Measurements from ENCODE around the gene QPCT.

QPCT gene

DNA sequence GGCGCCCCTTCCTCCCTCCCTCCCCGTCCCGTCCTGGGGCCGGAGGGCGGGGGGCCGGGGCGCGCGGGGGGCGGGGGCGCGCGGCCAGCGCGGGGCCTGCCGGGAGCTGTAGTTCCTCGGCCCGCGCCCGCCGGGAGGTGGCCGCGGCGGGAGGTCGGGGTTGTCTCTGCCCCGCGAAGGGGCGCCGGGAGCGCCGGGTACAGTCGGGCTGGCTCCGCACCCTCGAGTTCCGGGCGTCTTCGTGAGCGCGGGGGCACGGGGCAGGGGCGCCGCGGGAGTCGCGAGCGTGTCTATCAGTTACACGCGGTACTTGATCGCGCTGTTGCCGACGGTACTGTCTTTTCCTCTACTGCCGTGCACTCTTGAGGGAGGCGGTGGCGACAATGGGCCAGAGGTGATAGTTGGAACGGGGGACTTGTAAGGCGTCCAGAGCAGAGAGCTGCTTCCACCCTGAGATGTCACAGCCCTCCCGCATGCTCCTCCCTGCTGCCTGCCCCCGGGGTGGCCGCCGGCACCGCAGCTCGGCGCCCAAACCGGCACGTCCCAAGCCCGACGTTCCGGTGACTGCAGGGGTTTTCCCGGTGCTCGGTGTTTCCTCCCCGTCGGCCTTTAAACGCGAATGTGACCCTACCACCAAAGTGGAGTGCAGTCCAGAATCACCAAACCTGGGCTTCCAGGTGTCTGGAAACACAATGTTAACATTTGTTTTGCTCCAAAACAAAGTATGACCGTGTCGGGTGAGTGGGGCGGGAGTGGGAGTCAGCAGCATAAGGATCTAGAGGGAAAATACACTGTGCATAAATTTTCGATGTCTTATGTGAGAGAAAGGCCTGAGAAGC is 19.4 kb upstream of the QPCT start, which contains the start of gene PRKD3:
Gene PRKD3, minus strand, starts transcription at position 48 of the 839 bp plus-strand sequence. CDS start 8,309 bp downstream, outside the sequence.
- peak; percentile 29 for DNase-seq (ENCODE audit: low read depth)

DNA sequence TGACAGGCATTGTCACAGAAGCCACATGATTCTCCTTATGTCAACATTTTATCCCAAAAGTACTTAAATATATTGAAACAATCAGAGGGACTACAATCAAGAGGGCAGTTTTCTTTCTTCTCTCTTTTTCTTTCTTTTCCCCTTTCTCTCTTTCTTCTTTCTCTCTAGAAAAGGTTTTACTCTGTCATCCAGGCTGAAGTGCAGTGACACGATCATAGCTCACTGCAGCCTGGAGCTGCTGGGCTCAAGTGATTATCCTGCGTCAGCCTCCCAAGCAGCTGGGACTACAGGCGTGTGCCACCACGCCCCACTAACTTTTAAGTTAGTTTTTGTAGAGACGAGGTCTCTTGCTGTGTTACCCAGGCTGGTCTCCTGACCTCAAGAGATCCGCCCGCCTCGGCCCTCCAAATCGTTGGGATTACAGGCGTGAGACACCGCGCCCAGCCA is 18.8 kb upstream of the QPCT start:
- no peak for DNase-seq (ENCODE audit: low read depth)

DNA sequence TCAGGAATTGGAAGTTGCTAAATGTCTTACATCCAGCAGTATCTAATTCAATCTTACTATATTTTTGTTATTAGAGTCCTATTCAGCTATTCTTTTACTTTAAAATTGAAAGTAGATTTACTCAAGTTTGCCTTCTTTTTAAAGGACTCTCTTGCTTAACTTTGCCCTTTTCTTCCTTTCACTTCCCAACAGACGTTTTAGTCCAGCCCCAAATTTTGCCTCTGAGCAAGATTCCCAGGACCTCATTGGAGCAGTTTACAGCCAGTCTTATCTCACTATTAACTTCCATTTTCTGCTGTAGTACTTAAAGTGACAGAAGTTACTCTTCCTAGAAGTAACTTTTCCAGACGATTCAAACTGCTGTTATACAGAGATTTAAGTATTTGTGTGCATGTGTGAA is 18.1 kb upstream of the QPCT start:
- no peak for DNase-seq (ENCODE audit: low read depth)

DNA sequence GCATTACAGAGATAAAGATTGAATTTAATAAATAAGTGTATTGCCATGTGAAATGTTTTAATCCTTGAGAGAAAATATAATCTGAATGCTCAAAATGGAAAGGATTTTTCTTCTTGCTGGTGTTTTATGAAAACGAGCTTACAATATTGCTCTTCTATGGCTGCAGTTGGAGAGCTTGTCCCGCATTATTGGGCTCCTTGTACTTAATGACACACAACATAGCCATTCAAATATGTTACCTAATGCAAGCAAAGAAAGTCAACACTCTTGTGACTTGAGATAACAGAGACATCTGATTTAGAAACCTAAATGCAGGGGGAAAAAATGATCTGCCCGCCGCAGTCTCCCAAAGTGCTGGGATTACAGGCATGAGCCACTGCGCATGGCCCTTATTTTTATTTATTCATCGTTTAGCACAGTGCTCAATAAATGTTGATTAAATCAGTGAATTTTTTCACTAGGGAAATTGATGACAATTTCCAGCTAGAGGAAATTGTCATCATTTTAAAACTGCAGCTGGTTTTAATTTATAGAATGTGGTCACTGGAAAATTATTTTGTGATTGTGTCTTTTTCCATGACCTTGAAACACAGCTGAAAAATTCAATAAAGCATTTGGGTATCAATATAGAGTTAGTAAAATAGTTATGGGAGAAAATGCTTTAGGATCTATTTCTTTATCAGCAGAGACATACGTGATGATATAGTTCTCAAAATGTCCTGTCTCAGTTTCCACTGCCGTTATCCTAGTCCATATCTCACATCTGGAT is 17.4 kb upstream of the QPCT start:
- DNase-seq (ENCODE audit: low read depth): no peak

DNA sequence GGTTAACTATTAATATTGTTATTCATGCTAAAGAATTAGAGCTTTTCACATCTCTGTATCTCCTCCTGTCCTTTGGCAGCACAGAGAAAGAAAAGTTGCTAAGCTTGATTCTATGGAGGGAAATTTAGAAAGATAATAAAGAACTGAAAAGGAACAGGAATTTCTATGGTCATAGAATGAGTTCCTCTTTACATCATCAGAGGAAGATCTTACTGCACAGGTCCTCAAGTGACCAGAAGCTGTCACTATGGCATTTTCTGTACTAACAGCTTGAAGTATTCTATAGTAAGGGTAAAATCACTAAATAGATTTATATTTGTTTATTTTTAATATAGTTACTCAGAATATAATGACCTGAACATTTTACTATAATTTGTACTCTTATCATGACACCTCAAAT is 13.7 kb upstream of the QPCT start:
- DNase-seq (ENCODE audit: low read depth): no peak

DNA sequence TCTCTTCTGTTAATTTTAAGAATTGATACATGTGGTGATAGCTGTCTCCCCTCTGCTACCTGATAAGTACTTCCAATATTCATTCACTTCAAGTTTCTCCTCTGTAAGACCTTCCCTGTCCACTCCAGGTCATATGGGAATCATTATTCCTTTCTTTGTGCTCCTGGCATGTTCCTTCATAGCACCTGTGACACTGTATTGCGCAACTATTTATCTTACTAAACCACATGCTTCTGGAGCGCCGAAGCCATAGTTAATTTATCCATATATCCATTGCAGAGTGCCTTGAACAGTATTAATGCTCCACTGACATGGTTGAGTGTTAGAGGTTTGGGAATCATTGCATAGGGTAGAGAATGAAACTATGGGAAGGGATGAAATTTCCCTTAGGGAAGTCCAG is 11.9 kb upstream of the QPCT start:
- no peak for DNase-seq (ENCODE audit: low read depth)

DNA sequence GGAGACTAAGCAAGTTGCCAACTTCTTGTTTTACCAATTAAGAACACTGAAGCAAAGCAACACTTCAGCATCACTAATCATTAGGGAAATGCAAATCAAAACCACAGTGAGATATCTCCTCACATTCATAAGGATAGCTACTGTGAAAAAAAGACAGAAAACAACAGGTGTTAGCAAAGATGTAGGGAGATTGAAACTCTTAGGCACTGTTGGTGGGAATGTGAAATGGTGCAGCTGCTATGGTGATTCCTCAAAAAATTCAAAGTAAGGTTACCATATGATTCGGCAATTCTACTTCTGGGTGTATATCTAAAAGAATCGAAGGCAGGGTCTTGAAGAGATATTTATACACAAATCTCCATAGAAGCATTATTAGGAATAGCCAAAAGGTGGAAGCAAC is 11.2 kb upstream of the QPCT start:
- DNase-seq (ENCODE audit: low read depth): no peak

DNA sequence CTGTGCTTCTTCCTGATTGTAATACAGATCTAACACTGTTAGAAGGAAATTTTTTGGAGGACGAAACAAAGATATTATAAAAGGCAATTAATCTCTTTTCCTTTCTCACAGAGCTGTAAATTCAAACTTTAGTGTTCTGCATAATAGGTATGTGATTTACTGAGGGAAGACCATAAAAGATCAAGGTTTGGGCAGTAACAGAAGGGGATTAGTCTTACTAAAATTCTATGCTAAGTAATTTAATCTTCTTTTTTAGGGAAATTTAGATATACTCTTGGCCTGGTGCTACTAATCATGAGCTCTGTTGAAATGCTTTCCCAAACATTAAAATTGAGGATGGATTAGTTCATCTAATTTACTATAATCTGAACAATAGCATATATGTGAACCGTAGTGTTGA is 8.8 kb upstream of the QPCT start:
- DNase-seq (ENCODE audit: low read depth): no peak

DNA sequence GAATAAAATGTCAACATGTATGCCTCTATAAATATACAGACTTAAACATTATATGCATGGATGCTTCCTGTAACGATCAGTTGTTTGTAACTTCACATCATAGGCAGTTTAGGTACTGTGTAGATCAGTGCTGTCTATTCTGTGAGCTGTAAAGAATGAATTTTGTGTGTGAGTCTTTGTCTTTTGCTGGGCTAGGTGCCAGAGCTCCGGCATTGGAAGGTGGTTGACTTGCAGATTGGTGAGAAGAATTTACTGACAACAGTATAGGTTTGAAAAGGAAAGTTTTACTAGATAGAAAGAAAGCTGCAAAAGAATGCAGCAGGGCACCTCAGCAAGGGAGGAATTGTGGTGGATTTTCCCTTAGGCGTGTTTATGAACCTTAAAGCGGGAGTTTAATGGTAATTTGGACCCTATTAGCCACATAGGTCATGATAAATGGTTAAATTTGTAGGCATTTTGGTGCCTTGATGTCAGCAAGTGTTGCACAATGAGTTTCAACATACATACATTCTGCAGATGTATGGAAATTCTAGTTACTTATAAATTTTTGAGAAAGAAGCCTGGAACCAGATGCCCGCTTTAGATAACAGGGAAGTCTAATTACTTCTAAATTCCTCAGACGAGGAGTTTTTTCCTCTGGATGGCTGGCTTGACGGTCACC is 6.7 kb upstream of the QPCT start:
- DNase-seq (ENCODE audit: low read depth): no peak

DNA sequence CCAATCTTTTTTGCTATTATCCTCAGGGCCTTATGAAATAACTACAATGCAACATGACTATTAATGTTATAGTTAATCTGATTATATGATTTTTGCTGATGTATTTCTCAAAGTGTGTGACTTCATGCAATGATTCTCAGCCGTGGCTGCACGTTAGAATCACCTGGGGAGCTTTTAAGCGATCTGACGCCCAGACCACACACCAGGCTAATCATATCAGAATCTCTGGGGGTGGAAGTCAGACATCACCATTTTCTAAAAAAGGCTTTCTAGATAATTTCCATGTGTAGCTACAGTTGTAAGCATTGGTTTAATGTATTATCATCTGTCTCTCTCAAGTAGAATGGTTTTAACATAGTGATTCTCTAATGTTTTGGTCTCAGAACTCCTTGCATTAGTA is 5.5 kb upstream of the QPCT start:
- no peak for DNase-seq (ENCODE audit: low read depth)

DNA sequence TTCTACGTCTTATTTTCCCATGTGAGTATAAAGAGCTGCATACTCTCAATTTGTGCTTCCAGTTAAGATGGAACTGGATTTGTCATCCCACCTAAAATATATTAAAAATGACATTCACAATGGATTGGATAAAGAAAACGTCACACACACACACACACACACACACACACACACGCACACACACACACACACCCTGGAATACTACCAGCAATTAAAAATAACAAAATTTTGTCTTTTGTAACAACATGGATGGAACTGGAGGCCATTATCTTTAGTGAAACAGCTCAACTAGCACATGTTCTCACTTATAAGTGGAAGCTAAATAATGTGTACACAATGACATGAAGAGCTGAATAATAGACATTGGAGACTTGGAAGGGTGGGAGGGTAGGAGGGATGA is 3.8 kb upstream of the QPCT start:
- no peak for DNase-seq (ENCODE audit: low read depth)

DNA sequence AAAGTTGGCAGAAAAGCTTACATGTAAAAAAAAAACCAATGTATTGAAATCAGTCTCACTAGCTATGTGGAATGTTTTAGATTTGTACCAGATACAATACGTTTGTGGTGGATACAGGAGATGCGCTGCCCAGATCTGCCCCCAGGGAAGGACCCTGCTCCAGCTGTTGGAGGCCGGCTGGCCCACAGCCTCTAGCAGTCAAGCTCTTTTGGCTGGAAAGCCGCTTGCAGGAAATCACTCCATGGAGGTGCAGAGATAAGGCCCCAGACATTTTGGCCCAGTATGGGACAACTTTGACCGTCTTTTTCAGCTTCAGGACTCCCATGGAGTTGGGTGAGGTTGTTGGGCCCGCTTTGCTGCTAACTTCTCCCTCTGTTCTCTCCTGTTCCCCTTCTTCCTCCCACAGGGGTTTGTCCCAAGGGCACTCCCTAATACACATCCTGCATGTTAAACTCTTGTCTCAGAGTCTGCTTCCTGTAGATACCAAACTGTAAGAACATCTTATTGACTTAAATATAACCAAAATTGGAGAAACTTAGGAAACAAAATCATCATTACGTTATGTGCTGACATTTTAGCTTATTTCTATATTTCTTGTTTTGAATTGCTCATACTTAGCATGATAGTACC is 1.7 kb upstream of the QPCT start:
- no peak for DNase-seq (ENCODE audit: low read depth)

DNA sequence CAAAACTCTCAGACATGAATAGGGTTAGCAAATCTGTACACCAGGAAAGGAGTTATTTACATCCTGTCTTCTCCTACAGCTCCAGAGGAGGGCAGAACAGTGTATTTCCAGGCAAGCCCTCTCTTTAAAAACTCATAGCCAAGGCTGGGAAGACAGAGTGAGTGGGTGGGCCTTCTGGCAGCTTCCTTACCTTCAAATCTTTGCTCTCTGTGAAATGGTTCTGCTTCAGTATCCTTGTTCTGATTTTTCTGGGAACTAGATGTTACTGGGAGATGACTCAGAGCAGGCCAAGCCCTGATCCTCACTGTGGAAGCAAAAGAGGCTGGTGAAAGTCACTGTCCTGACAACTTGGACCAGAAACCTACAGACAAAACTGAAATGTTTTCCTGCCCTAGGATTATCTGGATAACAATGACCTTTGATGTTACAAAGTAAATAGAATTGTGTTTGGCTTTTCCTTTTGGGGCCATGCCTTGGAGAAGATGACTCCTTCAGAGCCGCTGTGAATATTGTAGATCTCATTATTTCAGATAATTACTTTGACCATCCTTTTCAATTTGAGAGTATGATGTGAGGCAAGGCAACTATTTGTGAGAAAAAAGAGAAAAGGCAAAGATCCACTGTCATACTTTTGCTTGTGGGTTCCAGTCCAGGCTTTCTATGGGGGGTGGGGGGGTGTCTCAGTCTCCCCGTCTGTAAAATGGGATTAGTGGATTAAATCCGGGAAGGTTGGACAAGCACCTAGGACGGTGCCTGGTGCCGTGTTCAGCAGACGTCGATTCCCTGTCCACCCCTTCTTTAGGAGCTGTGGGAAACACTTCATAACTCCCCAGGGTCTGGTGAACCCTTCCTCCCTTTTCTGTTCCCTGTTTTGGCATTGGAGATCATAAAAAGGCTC is 644 bp upstream of the QPCT start:
- DNase-seq (ENCODE audit: low read depth): no peak

DNA sequence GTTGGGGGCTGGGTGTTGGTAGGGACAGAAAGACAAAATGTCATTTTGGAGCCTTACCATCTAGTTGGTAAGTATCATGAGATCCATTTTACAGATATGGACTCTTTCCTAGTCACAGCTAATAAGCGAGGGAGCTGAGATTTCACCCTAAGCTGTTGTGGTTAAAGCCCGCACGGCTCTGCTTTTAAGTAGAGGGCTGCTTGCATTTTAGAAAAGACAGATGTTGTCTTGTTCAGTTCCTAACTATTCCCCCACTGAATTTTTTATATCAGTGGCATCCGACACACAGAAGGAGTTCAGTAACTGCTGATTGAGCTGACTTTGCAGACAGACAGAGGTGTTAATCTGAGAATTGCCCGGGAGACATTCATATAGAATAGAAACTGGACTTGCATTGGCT is 3.7 kb downstream of the QPCT start:
- no peak for DNase-seq (ENCODE audit: low read depth)

DNA sequence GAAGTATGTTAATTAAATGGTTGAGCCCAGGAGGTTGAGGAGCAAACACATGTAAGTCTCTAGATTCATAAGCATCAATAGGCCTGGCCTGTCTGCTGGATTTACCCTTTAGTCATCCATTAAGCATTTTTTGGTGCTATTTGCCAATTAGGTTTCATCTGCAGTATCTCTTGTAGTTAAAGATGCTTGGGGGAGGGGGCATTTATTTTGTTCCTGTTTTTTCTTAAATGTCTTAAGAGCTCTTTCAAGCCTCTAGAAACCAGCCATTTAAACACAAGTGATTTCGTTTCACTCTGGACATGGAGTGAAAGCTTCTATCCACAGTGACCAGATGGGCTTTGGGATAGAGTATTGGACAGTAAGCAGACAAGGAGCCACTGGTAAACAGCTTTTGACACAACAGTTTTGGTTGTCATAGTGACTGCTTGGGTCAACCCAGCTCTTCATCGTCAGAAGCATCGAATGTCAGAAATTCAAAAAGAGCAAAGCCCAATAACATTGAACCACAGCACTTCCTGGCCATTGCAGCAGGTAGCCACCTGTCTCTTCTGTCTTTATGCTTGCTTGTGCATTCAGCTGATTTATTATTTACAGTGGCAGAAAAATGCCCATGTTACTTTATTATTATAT is 4.9 kb downstream of the QPCT start:
- DNase-seq (ENCODE audit: low read depth): no peak

DNA sequence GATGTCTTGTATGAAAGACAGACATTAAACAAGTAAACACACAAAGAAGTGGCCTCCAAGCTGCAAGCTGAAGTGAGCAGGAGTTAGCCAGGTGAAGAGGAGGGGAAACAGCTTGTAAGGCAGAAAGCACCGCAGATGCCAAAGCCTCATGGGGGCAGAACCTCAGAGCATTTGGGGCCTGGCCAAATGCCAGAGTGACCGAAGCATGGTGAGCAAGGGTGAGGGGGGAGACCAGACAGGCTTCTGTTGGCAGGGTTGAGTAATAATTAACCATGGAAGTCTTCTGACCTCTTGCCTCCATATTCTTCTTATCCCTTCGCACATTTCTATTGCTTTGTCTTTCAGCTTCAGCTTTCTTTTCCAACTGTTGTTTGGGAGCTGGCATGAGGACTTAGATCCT is 5.6 kb downstream of the QPCT start:
- no peak for DNase-seq (ENCODE audit: low read depth)

DNA sequence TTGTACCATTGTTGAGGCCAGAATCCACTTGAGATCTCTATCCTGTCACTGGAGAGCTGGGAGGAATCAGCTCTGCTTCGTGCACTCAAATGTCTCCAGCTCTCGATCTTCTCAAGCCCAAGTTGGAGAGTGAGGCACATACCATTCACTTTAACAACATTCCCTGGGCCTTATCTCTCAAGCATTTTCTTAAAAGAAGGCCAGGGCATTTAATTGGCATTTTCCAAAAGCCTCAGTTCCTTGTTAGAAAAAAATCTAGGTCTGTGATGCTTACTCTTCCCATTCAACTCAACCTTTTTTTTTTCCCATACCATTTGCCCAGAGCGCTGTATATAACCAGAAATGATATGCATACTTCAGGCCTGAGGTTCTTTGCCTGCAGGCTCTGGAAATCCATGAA is 10.1 kb downstream of the QPCT start:
- no peak for DNase-seq (ENCODE audit: low read depth)

DNA sequence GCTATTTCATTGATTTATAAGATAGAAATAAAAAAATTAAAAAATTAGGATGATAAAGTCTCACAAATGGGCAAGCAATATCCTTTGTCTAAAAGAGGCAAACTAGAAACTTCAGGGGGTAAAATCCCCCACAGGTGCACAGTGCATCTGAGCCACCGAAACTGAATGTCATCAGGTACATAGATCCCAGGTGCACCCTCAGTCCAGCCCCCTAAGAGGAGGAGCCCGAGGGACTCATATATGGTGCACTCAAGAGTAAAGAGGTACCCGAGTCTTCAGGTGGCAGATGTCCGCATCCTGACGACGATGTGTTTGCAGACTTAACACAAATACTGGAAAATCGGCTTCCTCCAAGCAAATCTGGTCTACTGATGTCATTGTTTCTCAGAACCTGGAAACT is 11.3 kb downstream of the QPCT start:
- no peak for DNase-seq (ENCODE audit: low read depth)

DNA sequence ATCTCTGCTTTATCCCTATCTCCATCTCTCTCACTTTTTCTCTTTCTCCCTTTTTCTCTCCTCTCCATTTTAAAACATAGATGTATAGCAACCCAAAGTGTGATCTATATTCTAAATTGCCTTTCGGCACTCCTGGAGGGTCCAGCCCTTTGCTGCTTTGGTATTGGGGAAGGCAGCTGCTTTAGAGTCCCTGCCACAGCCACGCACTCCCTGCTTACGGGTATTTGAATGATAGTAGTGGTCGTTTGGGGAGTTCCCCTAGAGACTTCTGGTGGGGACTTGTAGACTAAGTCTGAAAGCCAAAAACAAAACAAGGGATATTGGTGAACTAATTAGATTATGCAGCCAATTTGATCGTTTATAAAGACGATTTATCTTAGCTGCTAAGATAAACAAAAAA is 11.9 kb downstream of the QPCT start:
- DNase-seq (ENCODE audit: low read depth): no peak

DNA sequence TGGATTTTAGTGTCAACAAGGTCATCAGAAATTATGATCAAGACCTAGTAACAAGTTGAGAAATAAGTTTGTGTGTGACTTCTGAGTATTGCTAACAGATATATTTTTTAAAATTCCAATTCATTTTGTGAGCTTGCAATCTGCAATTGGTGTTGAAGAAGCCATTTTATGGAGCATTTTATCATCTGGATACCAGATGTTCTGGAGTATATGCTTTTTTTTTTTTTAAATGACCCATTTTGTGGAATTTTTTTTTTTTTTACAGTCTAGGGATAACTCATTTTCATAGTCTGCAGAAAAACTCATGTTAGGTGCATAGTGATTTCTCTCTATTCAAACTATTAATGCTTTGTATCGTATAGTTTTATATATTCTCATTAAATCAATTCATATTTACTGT is 12.6 kb downstream of the QPCT start:
- DNase-seq (ENCODE audit: low read depth): no peak

DNA sequence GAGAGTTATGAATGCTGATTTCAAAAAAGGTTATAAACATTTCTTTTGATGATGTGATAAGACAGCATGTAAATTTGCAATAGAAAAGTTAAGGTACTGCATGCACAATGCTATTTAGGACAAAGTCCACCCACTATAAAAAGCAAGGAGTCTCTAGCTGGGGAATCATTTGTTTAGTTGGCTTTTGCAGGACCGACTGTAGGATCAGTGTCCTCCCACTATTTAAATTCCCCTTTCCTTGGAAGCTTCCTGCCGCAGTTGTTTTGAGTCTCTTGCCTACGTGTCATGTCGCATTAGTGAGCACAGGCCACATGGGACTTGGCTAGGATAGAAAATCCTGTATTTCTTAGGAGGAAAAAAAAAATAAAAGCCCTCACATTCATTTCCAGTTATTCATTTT is 13.1 kb downstream of the QPCT start:
- no peak for DNase-seq (ENCODE audit: low read depth)

Data from stimulated activated CD8-positive, alpha-beta memory T cell treated with anti-CD3 and anti-CD28 coated beads, Interleukin-15, amount 100 ng/mL, for 24 hours (primary cell).